ENCODE measurements around the gene MOB2.

The MOB2 gene

GRCh38 chr11:1462698-1462975 lies 23.9 kb downstream of the MOB2 start:
- in situ Hi-C loops (cut with MboI; ENCODE audit: low pct_unique_long_range_greater_than_20kb, low sequenced_read_pairs, unreplicated experiment): no loop called here
- DNase-seq (ENCODE audit: low spot score): no peak
- TF ChIP-seq CTCF (IDR thresholded peaks at IDR 0.05; ENCODE audit: extremely low read depth, insufficient read depth, missing control alignments): no peak

GRCh38 chr11:1461826-1462697 lies 24.5 kb downstream of the MOB2 start:
- no peak for TF ChIP-seq CTCF (IDR thresholded peaks at IDR 0.05; ENCODE audit: extremely low read depth, insufficient read depth, missing control alignments)
- DNase-seq (ENCODE audit: low spot score): no peak
- in situ Hi-C loops (cut with MboI; ENCODE audit: low pct_unique_long_range_greater_than_20kb, low sequenced_read_pairs, unreplicated experiment): no loop called here

GRCh38 chr11:1460986-1461825 lies 25.4 kb downstream of the MOB2 start:
- DNase-seq (ENCODE audit: low spot score): no peak
- in situ Hi-C loops (cut with MboI; ENCODE audit: low pct_unique_long_range_greater_than_20kb, low sequenced_read_pairs, unreplicated experiment): no loop called here
- TF ChIP-seq CTCF (IDR thresholded peaks at IDR 0.05; ENCODE audit: extremely low read depth, insufficient read depth, missing control alignments): no peak

- no peak for TF ChIP-seq CTCF (IDR thresholded peaks at IDR 0.05; ENCODE audit: extremely low read depth, insufficient read depth, missing control alignments)
- in situ Hi-C loops (cut with MboI; ENCODE audit: low pct_unique_long_range_greater_than_20kb, low sequenced_read_pairs, unreplicated experiment): no loop called here
- DNase-seq (ENCODE audit: low spot score): no peak
Measured at GRCh38 chr11:1460396-1460985, 26.1 kb downstream of the MOB2 start.

- no peak for TF ChIP-seq CTCF (IDR thresholded peaks at IDR 0.05; ENCODE audit: extremely low read depth, insufficient read depth, missing control alignments)
- no peak for DNase-seq (ENCODE audit: low spot score)
- in situ Hi-C loops (cut with MboI; ENCODE audit: low pct_unique_long_range_greater_than_20kb, low sequenced_read_pairs, unreplicated experiment): no loop called here
Measured at GRCh38 chr11:1459764-1460395, 26.7 kb downstream of the MOB2 start.

GRCh38 chr11:1459219-1459575 lies 27.4 kb downstream of the MOB2 start:
- no peak for DNase-seq (ENCODE audit: low spot score)
- in situ Hi-C loops (cut with MboI; ENCODE audit: low pct_unique_long_range_greater_than_20kb, low sequenced_read_pairs, unreplicated experiment): no loop called here
- TF ChIP-seq CTCF (IDR thresholded peaks at IDR 0.05; ENCODE audit: extremely low read depth, insufficient read depth, missing control alignments): no peak

All from GM13977 (cell line).